T-helper 2 cell treated with Interferon-gamma antibody and Interleukin-4, amounts not matched to agents 100 ng/mL and 5 ng/mL, for 36 hours (primary cell): Measurements from ENCODE around the gene OLR1. TPM values are rescaled to one million over a fixed set of nuclear protein-coding genes. Genes with fewer than 3 reads are reported as not detected.

Experiments
- intact Hi-C: fragments of 100-400 bp; cut with micrococcal nuclease; formaldehyde crosslinking; loops from one replicate; pipeline ENCODE4 v1.15.1; 2023
- total RNA-seq: library from RNA; stranded (reverse); gene quantifications from 2 replicates; pipeline ENCODE4 v1.2.3, GENCODE V29; 2022

The OLR1 gene
- total RNA-seq, 1 donor from 2014 or later, result not detected

GRCh38 chr12:10155966-10156365 lies 16.0 kb downstream of the OLR1 start:
- intact Hi-C loops, result no loop called here

- intact Hi-C loops, result loop anchor here (5.0 kb wide), 1 partner anchor 518 kb away; the partner anchor contains the start of gene STYK1
These were observed 17.8 kb downstream of the OLR1 start for GRCh38 chr12:10154145-10154496.

- intact Hi-C loops, result loop anchor here (1.0 to 5.0 kb wide), 3 partner anchors 37 to 519 kb away; partner anchors contain the start of gene STYK1
These were observed 18.4 kb downstream of the OLR1 start for GRCh38 chr12:10153271-10154144.

- intact Hi-C loops, result loop anchor here (2.0 to 5.0 kb wide), 2 partner anchors 411 to 521 kb away; partner anchors contain the start of gene STYK1
These were observed 20.3 kb downstream of the OLR1 start for GRCh38 chr12:10151621-10152020.

- intact Hi-C loops, result no loop called here
These were observed 24.1 kb downstream of the OLR1 start for GRCh38 chr12:10147714-10148403.

- intact Hi-C loops, result no loop called here
These were observed 28.8 kb downstream of the OLR1 start for GRCh38 chr12:10142976-10143589.

GRCh38 chr12:10140001-10140400 lies 31.9 kb downstream of the OLR1 start:
- intact Hi-C loops, result loop anchor here (1.0 to 2.0 kb wide), 4 partner anchors 106 to 390 kb away; no protein-coding TSS in a partner anchor

GRCh38 chr12:10136637-10137205 lies 35.2 kb downstream of the OLR1 start:
- intact Hi-C loops, result no loop called here

- intact Hi-C loops, result no loop called here
These were observed 36.8 kb downstream of the OLR1 start for GRCh38 chr12:10135126-10135525.

GRCh38 chr12:10132850-10133370 lies 39.0 kb downstream of the OLR1 start:
- intact Hi-C loops, result no loop called here

- intact Hi-C loops, result no loop called here
These were observed 40.7 kb downstream of the OLR1 start for GRCh38 chr12:10131111-10131690.

- intact Hi-C loops, result no loop called here
These were observed 41.9 kb downstream of the OLR1 start, which contains the start of gene CLEC7A for GRCh38 chr12:10130042-10130441. Gene CLEC7A, minus strand, starts transcription at chr12:10130199. Its CDS starts 117 bp downstream, at chr12:10130082.

- intact Hi-C loops, result no loop called here
These were observed 43.2 kb downstream of the OLR1 start for GRCh38 chr12:10128687-10129086.

- intact Hi-C loops, result no loop called here
These were observed 45.5 kb downstream of the OLR1 start for GRCh38 chr12:10126413-10126812.

GRCh38 chr12:10122689-10123088 lies 49.2 kb downstream of the OLR1 start:
- intact Hi-C loops, result no loop called here

- intact Hi-C loops, result no loop called here
These were observed 50.7 kb downstream of the OLR1 start for GRCh38 chr12:10121278-10121677.

- intact Hi-C loops, result no loop called here
These were observed 52.9 kb downstream of the OLR1 start for GRCh38 chr12:10119066-10119465.

- intact Hi-C loops, result no loop called here
These were observed 56.0 kb downstream of the OLR1 start for GRCh38 chr12:10115890-10116289.

- intact Hi-C loops, result no loop called here
These were observed 56.6 kb downstream of the OLR1 start for GRCh38 chr12:10115311-10115710.

GRCh38 chr12:10113920-10114319 lies 58.0 kb downstream of the OLR1 start:
- intact Hi-C loops, result no loop called here

- intact Hi-C loops, result no loop called here
These were observed 58.9 kb downstream of the OLR1 start for GRCh38 chr12:10113075-10113474.
